CD4-positive, alpha-beta T cell treated with Interleukin-4 for 4 hours (primary cell): ENCODE results near the gene FCSK.
A peak's percentile ranks its signal among the peaks of the same experiment; 100 is the strongest.
"Not testable (repeated sequence)": the region's sequence is repeated elsewhere in the genome, so short reads cannot be mapped to it uniquely, and the experiment has no call there.

Source experiments
- DNase-seq: peaks from one replicate; pipeline ENCODE4 v3.0.0-alpha.2; 2020

FCSK gene

DNA sequence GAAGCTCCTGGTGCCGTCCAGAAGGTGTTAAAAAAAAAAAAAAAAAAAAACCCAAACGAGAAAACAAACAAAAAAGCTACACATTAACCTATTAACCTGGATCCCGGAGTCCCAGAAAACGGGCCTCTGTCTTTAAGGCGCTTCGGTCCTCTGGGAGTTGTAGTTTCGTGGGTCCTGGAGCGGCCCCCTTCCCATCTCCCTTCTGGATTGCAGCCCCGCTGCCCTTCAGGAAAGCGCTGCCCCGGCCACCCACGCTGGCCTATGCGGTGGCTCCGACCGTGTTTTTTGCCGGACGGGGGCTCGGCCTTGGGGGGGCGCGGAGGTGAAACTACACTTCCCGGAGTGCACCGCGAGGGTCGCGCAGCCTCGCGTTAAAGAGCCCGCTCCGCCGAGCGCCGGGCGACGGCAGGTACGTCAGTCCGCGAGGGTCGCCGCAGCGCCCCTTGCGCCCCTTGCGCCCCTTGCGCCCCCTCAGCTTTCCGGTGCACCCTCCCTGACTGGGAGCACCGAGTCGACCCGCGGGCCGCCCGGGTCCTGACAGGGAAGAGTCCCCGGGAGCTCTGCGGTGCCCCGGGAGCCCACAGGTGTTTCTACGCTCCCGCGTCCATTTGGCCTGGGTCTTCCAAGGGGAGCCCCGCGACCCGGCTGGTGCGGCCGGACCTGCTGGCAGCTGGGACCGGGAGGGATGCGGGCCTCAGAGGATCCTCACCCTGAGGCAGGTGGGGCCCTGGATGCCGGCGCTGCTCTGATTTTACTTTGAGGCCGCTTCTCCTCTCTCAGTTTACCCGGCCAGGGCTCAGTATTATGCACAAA is at the start of gene FCSK:
Gene FCSK, plus strand, starts transcription at position 374 of the 813 bp plus-strand sequence. CDS start 8,596 bp downstream, outside the sequence.
- peak; percentile 50 for DNase-seq

GRCh38 chr16:70406104-70406503 is 48.3 kb upstream of the FCSK start:
- not testable (repeated sequence) for DNase-seq

DNA sequence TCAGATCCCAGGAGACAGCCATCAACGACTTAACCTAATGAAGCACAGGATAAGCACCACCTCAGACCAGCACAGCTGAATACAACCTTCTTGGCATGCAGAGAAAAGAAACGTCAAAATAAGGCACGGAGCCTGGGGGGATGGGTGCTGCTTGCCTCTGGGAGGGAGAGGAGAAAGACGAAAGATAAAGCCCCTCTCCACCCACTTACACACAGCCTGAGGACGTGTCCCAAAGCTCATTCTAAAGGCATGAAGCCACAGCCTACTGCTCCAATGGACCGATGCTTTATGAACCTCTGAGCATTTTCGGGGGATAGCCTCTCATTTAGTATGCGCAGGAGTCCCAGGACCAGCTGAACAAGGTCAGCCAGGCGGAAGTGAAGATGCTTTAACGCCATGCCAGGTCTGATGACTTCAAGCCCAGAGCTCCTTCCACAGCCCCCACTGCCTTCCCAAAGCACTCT is 46.6 kb upstream of the FCSK start:
- DNase-seq = no peak

GRCh38 chr16:70410734-70411133 is 43.7 kb upstream of the FCSK start:
- no peak for DNase-seq

- DNase-seq = no peak
Measured at GRCh38 chr16:70412385-70412784, 42.0 kb upstream of the FCSK start.

GRCh38 chr16:70413572-70413971 is 40.8 kb upstream of the FCSK start:
- DNase-seq = not testable (repeated sequence)

- no peak for DNase-seq
Measured at GRCh38 chr16:70416748-70417616, 37.4 kb upstream of the FCSK start.

- no peak for DNase-seq
Measured at GRCh38 chr16:70417661-70418060, 36.7 kb upstream of the FCSK start.

GRCh38 chr16:70418274-70418992 is 36.0 kb upstream of the FCSK start:
- no peak for DNase-seq

- no peak for DNase-seq
Measured at GRCh38 chr16:70418993-70419318, 35.4 kb upstream of the FCSK start.

DNA sequence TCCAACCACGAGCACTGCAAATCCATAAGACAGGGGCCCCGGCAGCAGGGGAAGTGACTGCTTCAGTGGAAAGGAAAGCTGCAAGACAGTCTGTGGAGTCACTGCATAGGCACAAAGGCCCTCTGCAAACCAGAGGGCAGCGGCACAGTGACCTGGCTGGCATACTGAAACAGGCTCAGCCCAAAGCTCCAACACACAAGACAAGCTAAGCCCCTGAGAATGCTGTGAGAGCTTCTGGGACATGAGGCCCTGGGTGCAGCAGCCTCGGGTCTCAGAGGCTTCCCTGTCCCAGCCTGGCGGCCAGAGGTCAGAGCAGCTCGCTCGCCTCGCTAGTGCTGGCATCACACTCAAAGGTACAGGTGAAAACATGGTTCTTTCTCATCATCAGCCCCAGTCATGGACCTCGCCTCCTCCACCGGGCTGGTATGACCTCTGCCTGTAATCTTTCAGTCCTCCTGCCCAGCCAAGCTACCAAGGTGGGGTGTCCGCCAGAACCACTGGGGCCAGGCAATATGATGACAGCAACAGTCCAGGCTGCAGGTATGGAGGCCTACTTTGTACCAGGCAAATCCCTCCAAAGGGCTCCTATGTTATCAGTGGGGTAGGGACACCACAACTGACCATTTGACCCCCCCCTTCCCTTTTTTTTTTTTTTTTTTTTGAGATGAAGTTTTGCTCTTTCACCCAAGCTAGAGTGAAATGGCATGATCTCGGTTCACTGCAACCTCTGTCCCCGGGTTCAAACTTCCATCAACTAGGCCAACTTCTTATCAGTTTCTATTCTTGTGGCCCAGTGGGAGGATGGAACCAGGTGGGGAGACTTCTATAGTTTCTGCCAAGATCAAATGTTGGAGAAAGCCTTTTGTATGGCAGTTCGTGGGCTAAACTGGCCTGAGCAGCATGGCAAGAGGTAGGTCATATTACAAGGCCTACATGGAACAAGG is 34.7 kb upstream of the FCSK start:
- no peak for DNase-seq

- DNase-seq = no peak
Measured at GRCh38 chr16:70421014-70421413, 33.4 kb upstream of the FCSK start.

DNA sequence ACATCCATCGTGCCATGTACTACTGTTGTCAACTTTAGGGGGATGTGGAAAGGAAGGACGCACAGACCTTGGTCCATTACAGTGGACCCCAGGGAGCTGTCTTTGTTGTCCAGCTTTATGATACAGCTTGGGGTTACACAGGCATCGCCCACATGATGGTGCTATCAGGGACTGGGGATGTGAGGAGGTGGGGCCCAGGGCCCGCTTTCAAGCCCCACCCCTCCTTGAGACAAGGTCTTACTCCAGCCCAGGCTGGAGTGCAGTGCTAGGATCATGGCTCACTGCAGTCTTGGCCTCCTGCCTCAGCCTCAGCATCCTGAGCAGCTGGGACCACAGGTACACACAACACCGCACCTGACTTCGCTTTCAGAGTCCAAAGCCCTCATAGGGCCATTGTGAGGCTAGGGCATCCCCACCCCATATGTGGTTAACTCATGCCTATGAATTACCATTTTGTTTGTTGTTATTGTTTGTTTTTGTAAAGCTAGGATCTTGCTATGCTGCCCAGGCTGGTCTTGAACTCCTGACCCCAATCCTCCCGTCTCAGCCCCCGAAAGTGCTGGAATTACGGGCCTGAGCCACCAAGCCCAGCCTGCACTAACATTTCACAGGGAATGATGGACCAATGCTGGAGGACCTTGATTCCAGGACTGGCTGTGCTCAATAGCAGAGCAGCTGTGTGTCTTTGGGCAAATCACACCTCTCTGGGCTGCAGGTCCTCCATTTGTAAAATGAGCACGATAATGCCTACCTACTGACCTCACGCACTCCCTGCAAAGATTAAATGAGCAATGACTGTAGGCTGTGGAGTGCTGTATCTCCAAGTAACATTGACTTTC is 32.7 kb upstream of the FCSK start:
- no peak for DNase-seq

GRCh38 chr16:70422543-70422942 is 31.9 kb upstream of the FCSK start:
- DNase-seq = no peak

DNA sequence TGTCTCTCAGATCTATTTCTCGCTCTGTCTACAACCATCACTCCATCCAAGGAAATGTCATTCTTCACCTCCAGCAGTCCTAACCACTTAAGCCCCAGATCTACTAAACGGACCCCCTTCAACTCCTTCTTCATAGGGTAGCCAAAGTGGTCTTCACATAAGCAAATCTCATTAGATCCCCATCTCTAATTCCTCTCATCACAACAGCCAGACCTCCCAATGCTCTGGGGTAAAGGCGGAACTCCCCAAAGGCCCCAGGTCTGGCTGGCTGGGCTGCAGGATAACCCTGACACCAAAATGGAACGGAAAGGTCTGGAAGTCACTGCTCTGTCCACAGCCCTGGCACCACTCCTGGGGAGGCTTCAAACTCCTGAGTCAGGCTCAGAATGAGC is 26.6 kb upstream of the FCSK start:
- DNase-seq = no peak

DNA sequence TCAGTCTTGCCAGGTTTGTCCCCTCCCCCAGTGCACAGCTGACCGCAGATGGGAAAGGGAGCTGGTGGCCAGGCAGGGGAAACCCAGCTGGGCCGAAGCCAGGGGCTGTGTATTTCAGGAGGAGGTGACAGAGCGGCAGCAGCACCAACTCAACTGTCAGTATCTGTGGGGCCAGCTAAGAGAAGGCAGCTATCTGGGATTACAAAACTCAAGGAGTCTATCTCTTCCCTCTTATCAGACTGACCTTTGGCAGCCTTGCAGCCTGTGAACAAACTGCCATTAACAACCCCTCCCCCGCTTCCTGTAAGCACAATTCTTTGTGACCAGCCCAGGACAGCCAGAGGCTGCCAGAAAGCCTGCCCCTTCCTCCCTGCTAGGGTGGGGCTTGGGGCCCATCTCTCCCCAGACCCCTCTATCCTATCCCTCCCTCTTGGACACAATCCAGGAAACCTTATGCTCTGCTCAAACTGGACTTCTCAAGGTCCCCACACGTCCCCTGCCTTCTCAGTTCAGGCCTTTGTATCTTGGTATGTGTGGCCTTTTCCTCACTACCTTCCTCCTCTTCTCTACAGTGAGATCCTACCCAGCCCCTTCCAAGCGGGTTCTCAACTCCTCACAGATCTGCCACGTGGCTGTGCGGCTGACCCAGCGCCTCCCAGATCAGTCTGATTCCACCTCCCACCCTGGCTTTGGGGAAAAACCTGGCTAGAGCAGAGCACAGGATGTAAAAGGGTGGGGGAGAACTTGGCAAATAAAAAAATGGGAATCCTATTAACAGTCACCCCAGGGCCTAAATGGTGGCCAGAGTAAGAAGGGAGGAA is 26.0 kb upstream of the FCSK start:
- peak; percentile 47 for DNase-seq

- no peak for DNase-seq
Measured at GRCh38 chr16:70429888-70430666, 24.3 kb upstream of the FCSK start.

- peak; percentile 63 for DNase-seq
Measured at GRCh38 chr16:70430667-70431536, 23.5 kb upstream of the FCSK start.
